Nephron progenitor cell (in vitro differentiated cells): Measurements from ENCODE around the gene RTN4R.

ENCODE experiments used
- DNase-seq: peaks from one replicate; pipeline ENCODE4 v3.0.0; 2021
- H3K27ac Mint-ChIP-seq: 2 replicates; pipeline ENCODE4 v1.8.0; 2021; ENCODE audit warnings: mild to moderate bottlenecking, moderate library complexity, mixed read lengths
- H3K27me3 Mint-ChIP-seq: 2 replicates; pipeline ENCODE4 v1.8.0; 2021; ENCODE audit warnings: mild to moderate bottlenecking, low read depth, mixed read lengths; ENCODE audit not compliant: poor library complexity
- H3K36me3 Mint-ChIP-seq: 2 replicates; pipeline ENCODE4 v1.8.0; 2021; ENCODE audit warnings: low read depth, mixed read lengths
- H3K4me1 Mint-ChIP-seq: 2 replicates; pipeline ENCODE4 v1.8.0; 2021; ENCODE audit warnings: mixed read lengths
- H3K4me3 Mint-ChIP-seq: 2 replicates; pipeline ENCODE4 v1.8.0; 2021; ENCODE audit warnings: mild to moderate bottlenecking, moderate library complexity, mixed read lengths
- H3K9me3 Mint-ChIP-seq: 2 replicates; pipeline ENCODE4 v1.8.0; 2021; ENCODE audit warnings: mild to moderate bottlenecking, moderate library complexity, mixed read lengths
- TF ChIP-seq, protein P1 (sequence below): fragments of 200-600 bp; sonication (generic); IDR thresholded peaks from 2 replicates; pipeline ENCODE4 v1.5.0; 2021; ENCODE audit warnings: antibody characterized with exemption

RTN4R gene

DNA sequence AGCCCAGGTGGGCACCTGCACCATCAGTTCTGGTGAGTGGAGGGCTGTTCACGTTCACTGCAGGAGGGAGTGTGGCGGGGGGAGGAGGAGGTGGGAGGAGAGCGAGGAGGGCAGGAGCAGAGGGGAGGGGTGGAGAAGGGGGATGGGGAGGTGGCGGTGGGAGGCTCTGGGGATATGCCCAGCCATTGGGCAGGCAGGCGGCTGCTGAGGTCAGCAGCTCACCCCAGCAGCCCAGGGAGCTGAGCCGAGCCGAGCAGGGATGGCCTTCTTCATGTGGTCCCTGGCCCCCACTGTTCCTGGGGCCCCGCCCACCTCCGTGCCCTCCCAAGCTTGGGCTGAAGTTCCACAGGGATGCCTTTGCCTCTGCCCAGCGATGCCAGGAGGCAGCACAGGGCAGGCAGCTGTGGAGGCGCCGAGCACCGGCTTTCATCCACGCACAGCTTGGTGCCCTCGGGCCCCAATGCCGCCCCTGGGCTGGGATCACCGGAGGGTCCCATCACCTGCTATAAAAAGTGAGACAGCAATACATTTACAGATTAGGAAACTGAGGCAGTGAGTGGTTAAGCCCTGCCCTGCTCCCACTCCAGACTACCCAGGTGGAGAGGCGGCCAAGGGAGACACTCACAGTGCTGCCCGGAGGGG lies 21.6 kb downstream of the RTN4R start:
- H3K4me1 Mint-ChIP-seq: peaks cover 52% of the 10 kb centered on the region
- H3K4me3 Mint-ChIP-seq: no peak overlapping the region
- no peaks in the 10 kb centered on the region for H3K9me3 Mint-ChIP-seq
- TF ChIP-seq, protein P1, sequence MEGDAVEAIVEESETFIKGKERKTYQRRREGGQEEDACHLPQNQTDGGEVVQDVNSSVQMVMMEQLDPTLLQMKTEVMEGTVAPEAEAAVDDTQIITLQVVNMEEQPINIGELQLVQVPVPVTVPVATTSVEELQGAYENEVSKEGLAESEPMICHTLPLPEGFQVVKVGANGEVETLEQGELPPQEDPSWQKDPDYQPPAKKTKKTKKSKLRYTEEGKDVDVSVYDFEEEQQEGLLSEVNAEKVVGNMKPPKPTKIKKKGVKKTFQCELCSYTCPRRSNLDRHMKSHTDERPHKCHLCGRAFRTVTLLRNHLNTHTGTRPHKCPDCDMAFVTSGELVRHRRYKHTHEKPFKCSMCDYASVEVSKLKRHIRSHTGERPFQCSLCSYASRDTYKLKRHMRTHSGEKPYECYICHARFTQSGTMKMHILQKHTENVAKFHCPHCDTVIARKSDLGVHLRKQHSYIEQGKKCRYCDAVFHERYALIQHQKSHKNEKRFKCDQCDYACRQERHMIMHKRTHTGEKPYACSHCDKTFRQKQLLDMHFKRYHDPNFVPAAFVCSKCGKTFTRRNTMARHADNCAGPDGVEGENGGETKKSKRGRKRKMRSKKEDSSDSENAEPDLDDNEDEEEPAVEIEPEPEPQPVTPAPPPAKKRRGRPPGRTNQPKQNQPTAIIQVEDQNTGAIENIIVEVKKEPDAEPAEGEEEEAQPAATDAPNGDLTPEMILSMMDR: no peak
- no peaks in the 10 kb centered on the region for H3K27me3 Mint-ChIP-seq
- H3K36me3 Mint-ChIP-seq: no peaks in the 10 kb centered on the region
- no peak overlapping the region for H3K27ac Mint-ChIP-seq
- peak; percentile 52 for DNase-seq

DNA sequence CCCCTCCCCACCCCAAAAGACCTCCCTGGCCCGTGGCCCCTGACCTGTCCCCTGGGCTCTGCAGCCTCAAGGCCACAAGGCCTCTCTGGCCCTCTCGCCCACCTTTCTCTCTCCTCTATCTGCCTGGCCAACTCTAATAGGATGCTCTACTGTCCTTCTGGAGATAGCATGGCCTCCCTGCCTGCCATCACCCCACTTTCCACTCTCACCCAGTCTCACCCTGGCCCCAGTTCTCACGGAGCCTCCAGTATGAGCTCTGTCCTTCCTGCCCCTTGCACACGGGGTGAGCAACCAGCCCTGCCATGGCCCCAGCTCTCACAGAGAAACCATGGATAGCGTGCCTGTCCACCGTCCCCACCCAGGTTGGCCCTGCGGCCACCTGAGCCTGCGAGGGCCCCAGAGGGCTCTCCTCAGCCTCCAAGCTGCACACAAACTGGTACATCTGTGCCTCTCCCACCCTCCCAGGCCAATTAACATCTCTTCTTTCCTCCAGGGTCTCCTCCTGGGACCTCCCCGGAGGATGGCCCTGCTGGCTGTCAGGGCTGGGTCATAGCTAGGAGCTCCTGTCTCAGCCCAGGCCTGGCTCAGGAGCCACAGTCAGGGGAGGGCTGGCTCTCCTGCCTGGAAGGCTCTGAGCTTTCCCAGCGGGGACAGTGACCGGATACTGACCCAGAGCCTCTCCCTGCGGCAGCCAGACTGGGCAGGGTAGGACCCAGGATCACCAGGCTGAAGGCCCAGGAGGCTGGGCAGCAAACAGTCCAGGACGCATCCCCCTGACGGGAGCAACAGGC lies 22.3 kb downstream of the RTN4R start:
- Mint-ChIP-seq H3K27me3 (no peaks in the 10 kb centered on the region), H3K4me1 (peaks cover 58% of the 10 kb centered on the region), H3K27ac (peak overlapping the region; percentile 92), H3K9me3 (no peaks in the 10 kb centered on the region), H3K36me3 (no peaks in the 10 kb centered on the region), H3K4me3 (peak overlapping the region; percentile 64)
- DNase-seq: peak; percentile 45
- TF ChIP-seq, protein P1: no peak

GRCh38 chr22:20244691-20245576 lies 23.2 kb downstream of the RTN4R start:
- Mint-ChIP-seq H3K36me3 (no peaks in the 10 kb centered on the region), H3K4me1 (peaks cover 67% of the 10 kb centered on the region), H3K27ac (peak overlapping the region; percentile 71), H3K4me3 (peak overlapping the region; percentile 48), H3K9me3 (no peaks in the 10 kb centered on the region), H3K27me3 (no peaks in the 10 kb centered on the region)
- TF ChIP-seq, protein P1: no peak
- peak; percentile 49 for DNase-seq

GRCh38 chr22:20244250-20244648 lies 23.9 kb downstream of the RTN4R start:
- H3K4me1 Mint-ChIP-seq: peaks cover 74% of the 10 kb centered on the region
- no peaks in the 10 kb centered on the region for H3K36me3 Mint-ChIP-seq
- H3K9me3 Mint-ChIP-seq: no peaks in the 10 kb centered on the region
- H3K27ac Mint-ChIP-seq: no peak overlapping the region
- H3K4me3 Mint-ChIP-seq: peak overlapping the region; percentile 48
- H3K27me3 Mint-ChIP-seq: no peaks in the 10 kb centered on the region
- TF ChIP-seq, protein P1: no peak
- no peak for DNase-seq

DNA sequence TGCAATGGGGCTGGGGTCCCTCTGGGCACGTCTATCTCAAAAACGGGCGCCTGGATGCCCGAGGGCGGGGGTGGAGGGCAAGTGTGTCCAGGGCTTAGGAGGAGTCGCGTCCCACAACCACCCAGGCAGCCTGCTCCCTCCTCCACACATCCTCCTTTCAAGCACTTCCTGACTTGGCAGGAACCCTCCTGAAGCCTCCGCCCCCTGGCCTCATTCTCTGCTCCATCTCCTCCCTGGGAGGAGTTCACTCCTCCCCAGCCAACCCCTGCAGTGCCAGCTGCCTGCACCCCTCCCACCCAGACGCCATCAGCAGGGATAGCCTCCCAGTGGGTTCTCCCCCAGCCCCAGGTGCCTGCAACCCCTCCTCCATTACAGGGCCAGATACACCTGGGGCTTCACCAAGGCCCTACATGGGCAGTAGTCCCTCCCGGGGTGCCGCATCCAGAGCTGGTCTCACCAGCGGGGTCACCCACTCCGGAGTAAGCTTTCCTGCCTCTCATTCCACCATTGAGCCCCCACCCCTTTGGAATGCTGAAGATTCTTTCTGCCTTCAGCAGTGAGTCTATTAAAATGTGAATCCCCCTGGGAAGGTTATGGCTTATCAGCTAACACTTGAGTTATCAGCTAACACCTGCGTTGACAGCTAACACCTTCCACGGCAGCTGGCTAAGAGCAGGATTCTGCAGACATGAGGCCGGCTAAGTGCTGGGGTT lies 24.4 kb downstream of the RTN4R start:
- peaks cover 76% of the 10 kb centered on the region for H3K4me1 Mint-ChIP-seq
- no peak overlapping the region for H3K27ac Mint-ChIP-seq
- peak; percentile 49 for DNase-seq
- H3K36me3 Mint-ChIP-seq: no peaks in the 10 kb centered on the region
- no peak overlapping the region for H3K4me3 Mint-ChIP-seq
- no peaks in the 10 kb centered on the region for H3K9me3 Mint-ChIP-seq
- no peaks in the 10 kb centered on the region for H3K27me3 Mint-ChIP-seq
- TF ChIP-seq, protein P1: no peak
